Epithelial cell of proximal tubule (primary cell): Measurements from ENCODE around the gene MORC2. TPM values are rescaled to one million over a fixed set of nuclear protein-coding genes. Genes with fewer than 3 reads are reported as not detected.

ENCODE experiments used
- DNase-seq: peaks from one replicate; pipeline ENCODE4 v3.0.0-alpha.2; 2011; ENCODE audit warnings: low read depth
- H3K4me3 ChIP-seq: 2 replicates; pipeline ENCODE4 v1.5.1; 2011; ENCODE audit warnings: low read depth, mild to moderate bottlenecking, low read length
- total RNA-seq: library from RNA; depleted of rRNA; stranded (reverse); fragments of >200 nt; gene quantifications from 2 replicates; pipeline ENCODE4 v1.2.3, GENCODE V29; 2015
- TF ChIP-seq, protein P1 (sequence below): conservative IDR thresholded peaks from 2 replicates; pipeline ENCODE4 v1.5.1; 2012; ENCODE audit warnings: low read depth, mild to moderate bottlenecking, low read length

The MORC2 gene
- total RNA-seq, 1 donor from 2014 or later = 7.1 TPM

GRCh38 chr22:30902496-30903357 lies 65.8 kb downstream of the MORC2 start:
- TF ChIP-seq, protein P1, sequence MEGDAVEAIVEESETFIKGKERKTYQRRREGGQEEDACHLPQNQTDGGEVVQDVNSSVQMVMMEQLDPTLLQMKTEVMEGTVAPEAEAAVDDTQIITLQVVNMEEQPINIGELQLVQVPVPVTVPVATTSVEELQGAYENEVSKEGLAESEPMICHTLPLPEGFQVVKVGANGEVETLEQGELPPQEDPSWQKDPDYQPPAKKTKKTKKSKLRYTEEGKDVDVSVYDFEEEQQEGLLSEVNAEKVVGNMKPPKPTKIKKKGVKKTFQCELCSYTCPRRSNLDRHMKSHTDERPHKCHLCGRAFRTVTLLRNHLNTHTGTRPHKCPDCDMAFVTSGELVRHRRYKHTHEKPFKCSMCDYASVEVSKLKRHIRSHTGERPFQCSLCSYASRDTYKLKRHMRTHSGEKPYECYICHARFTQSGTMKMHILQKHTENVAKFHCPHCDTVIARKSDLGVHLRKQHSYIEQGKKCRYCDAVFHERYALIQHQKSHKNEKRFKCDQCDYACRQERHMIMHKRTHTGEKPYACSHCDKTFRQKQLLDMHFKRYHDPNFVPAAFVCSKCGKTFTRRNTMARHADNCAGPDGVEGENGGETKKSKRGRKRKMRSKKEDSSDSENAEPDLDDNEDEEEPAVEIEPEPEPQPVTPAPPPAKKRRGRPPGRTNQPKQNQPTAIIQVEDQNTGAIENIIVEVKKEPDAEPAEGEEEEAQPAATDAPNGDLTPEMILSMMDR = no peak
- no peak overlapping the region for H3K4me3 ChIP-seq

GRCh38 chr22:30894371-30894740 lies 74.2 kb downstream of the MORC2 start:
- H3K4me3 ChIP-seq = no peak overlapping the region
- no peak for DNase-seq
- TF ChIP-seq, protein P1 = no peak

More at GRCh38 chr22:30902496-30903357, 65.8 kb downstream of the MORC2 start:
- DNase-seq = no peak

GRCh38 chr22:30893434-30894370 lies 74.9 kb downstream of the MORC2 start:
- no peak overlapping the region for H3K4me3 ChIP-seq
- TF ChIP-seq, protein P1 = no peak
- DNase-seq = no peak

GRCh38 chr22:30892731-30893221 lies 75.8 kb downstream of the MORC2 start:
- no peak for DNase-seq
- TF ChIP-seq, protein P1 = no peak
- no peak overlapping the region for H3K4me3 ChIP-seq

- no peak overlapping the region for H3K4me3 ChIP-seq
- no peak for DNase-seq
- TF ChIP-seq, protein P1 = no peak
These were observed 76.3 kb downstream of the MORC2 start for GRCh38 chr22:30892286-30892685.

GRCh38 chr22:30891781-30892180 lies 76.8 kb downstream of the MORC2 start:
- DNase-seq = no peak
- H3K4me3 ChIP-seq = no peak overlapping the region

More at GRCh38 chr22:30891781-30892180, 76.8 kb downstream of the MORC2 start:
- TF ChIP-seq, protein P1 = no peak
